Lower lobe of right lung (tissue), 2 donors: ENCODE results near the gene CSAD. TPM values are rescaled to one million over a fixed set of nuclear protein-coding genes. Genes with fewer than 3 reads are reported as not detected.
A peak's percentile ranks its signal among the peaks of the same experiment; 100 is the strongest.
"Not testable (repeated sequence)": the region's sequence is repeated elsewhere in the genome, so short reads cannot be mapped to it uniquely, and the experiment has no call there.

Source experiments
- ATAC-seq, 2 donors: fragments of 200-7000 bp; cut with Tn5 transposase; one replicate each; pipeline ENCODE4 v1.9.1; 2020 to 2022; ENCODE audit warnings: mild to moderate bottlenecking in 2 of 2, moderate library complexity in 2 of 2
- DNase-seq: peaks from one replicate; pipeline ENCODE4 v3.0.0-alpha.2; 2020
- H3K27ac ChIP-seq: fragments of 200-600 bp; one replicate; pipeline ENCODE4 v1.8.0; 2022
- H3K27me3 ChIP-seq: fragments of 200-600 bp; one replicate; pipeline ENCODE4 v1.8.0; 2022; ENCODE audit warnings: low read depth
- H3K36me3 ChIP-seq: fragments of 200-600 bp; one replicate; pipeline ENCODE4 v1.8.0; 2022; ENCODE audit warnings: mild to moderate bottlenecking
- H3K4me1 ChIP-seq: fragments of 200-600 bp; one replicate; pipeline ENCODE4 v1.8.0; 2022
- H3K4me3 ChIP-seq: fragments of 200-600 bp; one replicate; pipeline ENCODE4 v1.8.0; 2022; ENCODE audit warnings: mild to moderate bottlenecking
- H3K9me3 ChIP-seq: fragments of 200-600 bp; one replicate; pipeline ENCODE4 v1.8.0; 2022
- intact Hi-C: fragments of 100-400 bp; cut with DNase I; formaldehyde crosslinking; loops from one replicate; pipeline ENCODE4 v1.11.0; 2022
- total RNA-seq: library from RNA; stranded (reverse); fragmentation: NEBNext Ultra II Directional; extraction: Animal tissue kit (Norgen Biotek cat#: 25700); gene quantifications from one replicate; pipeline ENCODE4 v1.2.1, GENCODE V29; 2021
- TF ChIP-seq, protein P1 (sequence below): fragments of 200-600 bp; IDR thresholded peaks from one replicate; pipeline ENCODE4 v1.8.0; 2022; ENCODE audit warnings: antibody characterized with exemption, mild to moderate bottlenecking
- donor health status: DM: no; HTN: yes; CAD: no; lungs with severe emphysema.

CSAD gene
- total RNA-seq, 1 donor from 2014 or later = 39.2 TPM

DNA sequence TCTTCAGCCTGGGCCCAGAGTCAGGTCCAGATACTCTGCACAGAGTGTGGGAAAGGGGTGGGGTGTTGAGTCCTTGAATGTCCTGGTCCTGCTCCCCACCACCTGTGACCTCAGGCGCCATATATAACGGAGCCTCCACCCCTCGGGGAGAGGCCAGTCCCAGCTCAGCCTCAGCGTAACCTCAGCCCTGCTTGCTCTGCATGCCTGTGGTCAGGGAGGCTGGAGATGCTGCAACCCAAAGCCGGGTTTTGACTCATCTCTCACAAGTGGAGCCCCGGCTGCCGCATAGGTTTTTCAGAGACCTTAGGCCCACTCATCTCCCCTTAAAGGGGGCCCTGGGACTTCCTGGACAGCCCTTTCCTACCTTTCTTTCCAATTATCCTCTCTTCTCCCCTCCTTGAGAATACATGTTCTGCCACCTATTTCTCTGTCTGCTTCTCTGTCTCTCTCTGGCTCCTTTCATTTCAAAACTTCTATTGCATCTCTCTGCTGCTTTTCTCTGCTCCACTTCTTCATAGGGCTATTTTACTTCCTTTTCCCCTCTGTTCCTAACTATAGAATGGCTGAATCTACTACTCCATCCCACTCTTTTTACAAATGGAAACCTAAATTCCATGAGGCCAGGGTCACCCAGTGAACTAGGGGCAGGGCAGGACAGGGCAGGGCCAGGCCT, 25.2 kb upstream of the CSAD start:
- DNase-seq (no peak), ATAC-seq (peak; percentile 57 to 61)
- no peaks in the 10 kb centered on the region for H3K9me3 ChIP-seq
- peaks cover 7% of the 10 kb centered on the region for H3K36me3 ChIP-seq
- TF ChIP-seq, protein P1, sequence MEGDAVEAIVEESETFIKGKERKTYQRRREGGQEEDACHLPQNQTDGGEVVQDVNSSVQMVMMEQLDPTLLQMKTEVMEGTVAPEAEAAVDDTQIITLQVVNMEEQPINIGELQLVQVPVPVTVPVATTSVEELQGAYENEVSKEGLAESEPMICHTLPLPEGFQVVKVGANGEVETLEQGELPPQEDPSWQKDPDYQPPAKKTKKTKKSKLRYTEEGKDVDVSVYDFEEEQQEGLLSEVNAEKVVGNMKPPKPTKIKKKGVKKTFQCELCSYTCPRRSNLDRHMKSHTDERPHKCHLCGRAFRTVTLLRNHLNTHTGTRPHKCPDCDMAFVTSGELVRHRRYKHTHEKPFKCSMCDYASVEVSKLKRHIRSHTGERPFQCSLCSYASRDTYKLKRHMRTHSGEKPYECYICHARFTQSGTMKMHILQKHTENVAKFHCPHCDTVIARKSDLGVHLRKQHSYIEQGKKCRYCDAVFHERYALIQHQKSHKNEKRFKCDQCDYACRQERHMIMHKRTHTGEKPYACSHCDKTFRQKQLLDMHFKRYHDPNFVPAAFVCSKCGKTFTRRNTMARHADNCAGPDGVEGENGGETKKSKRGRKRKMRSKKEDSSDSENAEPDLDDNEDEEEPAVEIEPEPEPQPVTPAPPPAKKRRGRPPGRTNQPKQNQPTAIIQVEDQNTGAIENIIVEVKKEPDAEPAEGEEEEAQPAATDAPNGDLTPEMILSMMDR = no peak
- no peaks in the 10 kb centered on the region for H3K27me3 ChIP-seq
- intact Hi-C loops = no loop called here
- H3K4me1 ChIP-seq = peaks cover 36% of the 10 kb centered on the region
- peak overlapping the region; percentile 46 for H3K27ac ChIP-seq
- H3K4me3 ChIP-seq = peak overlapping the region; percentile 30

DNA sequence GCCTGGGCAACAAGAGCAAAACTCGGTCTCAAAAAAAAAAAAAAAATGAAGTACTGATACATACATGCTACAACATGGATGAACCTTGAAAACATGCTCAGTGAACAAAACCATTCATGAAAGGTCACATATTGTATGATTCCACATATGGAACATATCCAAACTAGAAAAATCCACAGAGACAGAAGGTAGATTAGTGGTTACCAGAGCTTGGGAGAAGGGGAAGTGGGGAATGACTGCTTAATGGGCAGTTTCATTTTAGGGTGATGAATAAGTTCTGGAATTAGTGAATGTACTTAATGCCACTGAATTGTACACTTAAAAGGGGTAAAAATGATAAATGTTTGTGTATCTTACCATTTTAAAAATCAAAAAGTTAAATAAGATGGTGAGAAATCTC, 23.6 kb upstream of the CSAD start:
- Histone ChIP-seq H3K27ac (no peak overlapping the region), H3K27me3 (no peaks in the 10 kb centered on the region), H3K9me3 (no peaks in the 10 kb centered on the region), H3K4me1 (peaks cover 36% of the 10 kb centered on the region), H3K36me3 (no peaks in the 10 kb centered on the region), H3K4me3 (no peak overlapping the region)
- ATAC-seq = no peak
- no peak for DNase-seq
- TF ChIP-seq, protein P1 = no peak
- intact Hi-C loops = no loop called here

DNA sequence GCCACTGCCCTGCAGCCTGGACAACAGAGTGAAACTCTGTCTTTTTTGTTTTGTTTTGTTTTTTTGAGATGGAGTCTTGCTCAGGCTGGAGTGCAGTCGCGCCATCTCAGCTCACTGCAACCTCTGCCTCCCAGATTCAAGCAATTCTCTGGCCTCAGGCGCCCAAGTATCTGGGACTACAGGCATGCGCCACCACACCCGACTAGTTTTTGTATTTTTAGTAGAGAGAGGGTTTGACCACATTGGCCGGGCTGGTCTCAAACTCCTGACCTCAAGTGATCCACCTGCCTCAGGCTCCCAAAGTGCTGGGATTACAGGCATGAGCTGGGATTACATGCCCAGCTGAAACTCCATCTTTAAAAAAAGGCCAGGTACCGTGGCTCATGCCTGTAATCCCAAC, 21.6 kb upstream of the CSAD start:
- intact Hi-C loops, H3K4me3 ChIP-seq, DNase-seq, H3K9me3 ChIP-seq, ATAC-seq, H3K27ac ChIP-seq, H3K27me3 ChIP-seq, H3K36me3 ChIP-seq: not testable (repeated sequence)
- peaks cover 27% of the 10 kb centered on the region for H3K4me1 ChIP-seq

DNA sequence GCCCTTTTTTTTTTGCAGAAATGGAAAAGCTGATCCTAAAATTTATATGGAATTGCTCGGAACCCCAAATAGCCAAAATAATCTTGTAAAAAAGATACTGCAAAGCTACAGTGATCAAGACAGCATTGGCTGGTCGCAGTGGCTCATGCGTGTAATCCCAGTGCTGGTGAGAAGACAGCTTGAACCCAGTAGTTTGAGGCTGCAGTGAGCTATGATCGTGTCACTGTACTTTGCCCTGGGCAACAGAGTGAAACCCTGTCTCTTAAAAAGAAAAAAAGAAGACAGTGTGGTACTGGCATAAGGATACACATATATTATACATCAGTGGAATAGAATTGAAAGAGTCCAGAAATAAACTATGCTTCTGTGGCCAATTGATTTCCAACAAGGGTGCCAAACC, 20.9 kb upstream of the CSAD start:
- H3K27me3 ChIP-seq = no peaks in the 10 kb centered on the region
- TF ChIP-seq, protein P1 = no peak
- H3K4me1 ChIP-seq = peaks cover 25% of the 10 kb centered on the region
- H3K27ac ChIP-seq = no peak overlapping the region
- H3K4me3 ChIP-seq = no peak overlapping the region
- H3K9me3 ChIP-seq = no peaks in the 10 kb centered on the region
- H3K36me3 ChIP-seq = no peaks in the 10 kb centered on the region
- intact Hi-C loops = no loop called here
- ATAC-seq = no peak
- DNase-seq = no peak

DNA sequence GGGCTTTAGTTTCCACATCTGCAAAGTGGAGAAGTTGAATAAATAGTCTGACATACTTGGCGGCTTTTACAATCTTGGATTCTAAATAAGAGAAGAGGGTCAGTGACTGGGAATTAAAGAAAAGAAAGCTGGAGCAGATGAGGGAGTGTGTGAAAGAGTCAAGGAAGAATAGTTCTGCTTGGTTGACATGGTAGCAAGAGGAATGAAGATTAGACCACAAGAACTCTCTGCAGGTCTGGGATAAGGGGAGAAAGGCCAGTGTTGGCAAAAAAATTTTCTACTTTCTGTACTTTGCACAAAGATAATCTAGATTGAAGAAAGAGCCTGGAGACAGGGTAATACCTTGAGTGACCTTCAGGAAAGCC, 20.4 kb upstream of the CSAD start:
- no peak for ATAC-seq
- Histone ChIP-seq H3K27me3 (no peaks in the 10 kb centered on the region), H3K4me3 (no peak overlapping the region), H3K36me3 (no peaks in the 10 kb centered on the region), H3K4me1 (peaks cover 20% of the 10 kb centered on the region), H3K9me3 (no peaks in the 10 kb centered on the region), H3K27ac (no peak overlapping the region)
- TF ChIP-seq, protein P1 = no peak
- no peak for DNase-seq
- intact Hi-C loops = no loop called here

DNA sequence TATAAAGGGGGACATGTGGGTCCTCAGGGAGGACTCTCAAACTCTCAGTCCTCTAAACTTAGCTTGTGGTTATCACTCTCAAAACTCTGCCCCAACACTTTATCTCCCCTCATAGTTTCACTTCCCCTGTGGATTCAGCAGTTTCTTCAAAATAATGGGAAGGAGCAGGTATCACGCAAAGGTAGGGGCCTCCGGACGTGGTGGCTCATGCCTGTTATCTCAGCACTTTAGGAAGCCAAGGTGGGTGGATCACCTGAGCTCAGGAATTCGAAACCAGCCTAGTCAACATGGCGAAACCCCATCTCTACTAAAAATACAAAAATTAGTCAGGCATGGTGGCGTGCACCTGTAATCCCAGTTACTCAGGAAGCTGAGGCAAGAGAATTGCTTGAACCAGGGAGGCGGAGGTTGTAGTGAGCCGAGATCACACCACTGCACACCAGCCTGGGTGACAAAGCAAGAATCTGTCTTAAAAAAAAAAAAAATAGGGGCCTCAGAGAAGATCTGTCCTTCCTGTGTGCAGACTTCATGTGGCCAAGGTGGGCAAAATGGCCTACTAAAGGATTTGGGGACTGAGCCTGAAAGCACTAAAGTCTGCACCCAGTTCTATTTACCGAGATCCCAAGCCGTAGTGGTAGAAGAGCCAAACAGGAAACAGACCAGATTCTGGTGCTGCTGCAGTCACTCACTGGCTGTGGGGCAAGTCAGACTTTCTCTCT, 19.9 kb upstream of the CSAD start:
- H3K9me3 ChIP-seq = no peaks in the 10 kb centered on the region
- no peaks in the 10 kb centered on the region for H3K27me3 ChIP-seq
- peaks cover 19% of the 10 kb centered on the region for H3K4me1 ChIP-seq
- TF ChIP-seq, protein P1 = no peak
- H3K36me3 ChIP-seq = no peaks in the 10 kb centered on the region
- no peak overlapping the region for H3K4me3 ChIP-seq
- no peak for DNase-seq
- H3K27ac ChIP-seq = no peak overlapping the region
- intact Hi-C loops = no loop called here
- no peak for ATAC-seq
